GM12874 (cell line): ENCODE data around the gene KRT75.

Experiments
- CTCF ChIP-seq: IDR thresholded peaks from 2 replicates; pipeline ENCODE4 v1.5.1; 2011; ENCODE audit warnings: low read depth, mild to moderate bottlenecking, control low read depth, low read length, moderate library complexity; ENCODE audit not compliant: insufficient read depth

The KRT75 gene

GRCh38 chr12:52379536-52379935, 54.6 kb downstream of the KRT75 start:
- TF ChIP-seq CTCF: no peak

GRCh38 chr12:52378091-52378490, 56.1 kb downstream of the KRT75 start:
- no peak for TF ChIP-seq CTCF

GRCh38 chr12:52377266-52377665, 56.9 kb downstream of the KRT75 start:
- TF ChIP-seq CTCF: no peak
